ENCODE measurements around the gene ADAMTSL3.

DNA sequence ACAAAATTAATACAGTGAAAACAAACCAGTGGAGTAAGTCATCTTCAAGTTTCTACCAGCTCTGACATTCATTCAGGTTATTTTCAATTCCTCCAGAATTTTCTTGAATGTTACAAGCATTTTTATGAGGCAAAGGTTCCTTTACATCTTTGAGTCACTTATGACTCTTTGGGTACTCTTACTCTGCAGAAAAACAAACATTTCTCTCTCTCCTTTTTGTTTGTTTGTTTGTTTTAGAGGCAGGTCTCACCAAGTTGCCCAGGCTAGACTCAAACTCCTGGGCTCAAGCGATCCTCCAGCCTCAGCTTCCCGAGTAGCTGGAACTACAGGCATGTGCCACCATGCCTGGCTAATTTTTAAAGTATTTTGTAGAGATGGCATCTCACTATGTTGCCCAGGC is 233.5 kb downstream of the ADAMTSL3 start:
- TF ChIP-seq, protein P1, sequence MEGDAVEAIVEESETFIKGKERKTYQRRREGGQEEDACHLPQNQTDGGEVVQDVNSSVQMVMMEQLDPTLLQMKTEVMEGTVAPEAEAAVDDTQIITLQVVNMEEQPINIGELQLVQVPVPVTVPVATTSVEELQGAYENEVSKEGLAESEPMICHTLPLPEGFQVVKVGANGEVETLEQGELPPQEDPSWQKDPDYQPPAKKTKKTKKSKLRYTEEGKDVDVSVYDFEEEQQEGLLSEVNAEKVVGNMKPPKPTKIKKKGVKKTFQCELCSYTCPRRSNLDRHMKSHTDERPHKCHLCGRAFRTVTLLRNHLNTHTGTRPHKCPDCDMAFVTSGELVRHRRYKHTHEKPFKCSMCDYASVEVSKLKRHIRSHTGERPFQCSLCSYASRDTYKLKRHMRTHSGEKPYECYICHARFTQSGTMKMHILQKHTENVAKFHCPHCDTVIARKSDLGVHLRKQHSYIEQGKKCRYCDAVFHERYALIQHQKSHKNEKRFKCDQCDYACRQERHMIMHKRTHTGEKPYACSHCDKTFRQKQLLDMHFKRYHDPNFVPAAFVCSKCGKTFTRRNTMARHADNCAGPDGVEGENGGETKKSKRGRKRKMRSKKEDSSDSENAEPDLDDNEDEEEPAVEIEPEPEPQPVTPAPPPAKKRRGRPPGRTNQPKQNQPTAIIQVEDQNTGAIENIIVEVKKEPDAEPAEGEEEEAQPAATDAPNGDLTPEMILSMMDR (conservative IDR thresholded peaks at IDR 0.05; ENCODE audit: low read depth in 2 of 2): no peak
- TF ChIP-seq EZH2 (IDR thresholded peaks at IDR 0.05; ENCODE audit: low read depth, unreplicated experiment) (no peak), POLR2AphosphoS5 (IDR thresholded peaks at IDR 0.05; ENCODE audit: low read depth) (no peak), CREB1 (CRISPR knock-in tag; IDR thresholded peaks at IDR 0.05; ENCODE audit: low read depth) (no peak)
